HepG2 (cell line): ENCODE data around the gene FBP1. TPM values are rescaled to one million over a fixed set of nuclear protein-coding genes. Genes with fewer than 3 reads are reported as not detected.

Experiments
- ATAC-seq: fragments of 200-7000 bp; cut with Tn5 transposase; 3 replicates; pipeline ENCODE4 v1.9.1; 2020; ENCODE audit warnings: mild to moderate bottlenecking, moderate library complexity
- BruUV-seq: library from RNA; stranded (reverse); fragments of 400-500 nt; replicated peaks from 2 replicates; lab custom pipeline; 2021; lab: Mats Ljungman, UMichigan
- CTCF ChIA-PET: fragments of 300-600 bp; formaldehyde crosslinking; extraction: SDS; loops from one replicate; lab custom pipeline; 2021; ENCODE audit warnings: low total read pairs, inconsistent platforms, low intra/inter-chr PET ratio; lab: Yijun Ruan, JAX
- POLR2A ChIA-PET: fragments of 350-600 bp; sonication (Branson Sonifier 250); formaldehyde crosslinking; loops from one replicate; lab custom pipeline; 2020; ENCODE audit warnings: antibody characterized with exemption, inconsistent platforms; lab: Yijun Ruan, JAX
- DNase-seq: peaks from one replicate; pipeline ENCODE4 v3.0.0-alpha.2; 2015; ENCODE audit warnings: low spot score
- FAIRE-seq: peaks from 3 replicates; lab custom pipeline; 2011; peaks lifted over from hg19 to GRCh38; lab: Jason Lieb, UNC
- H2AFZ ChIP-seq: one replicate; pipeline ENCODE4 v1.6.1; 2011; ENCODE audit warnings: low read length, inconsistent platforms
- H3K27ac ChIP-seq: fragments of 300-600 bp; 3 replicates; pipeline ENCODE4 v1.8.0; 2011; ENCODE audit warnings: mixed run types, mild to moderate bottlenecking, mixed read lengths, low read length, inconsistent platforms; ENCODE audit not compliant: insufficient read depth; ENCODE audit errors: extremely low read length
- H3K27me3 ChIP-seq, 2 experiments: fragments of 200-600 bp in 1 of 2; 2 replicates in 1 of 2; 3 replicates in 1 of 2; pipeline versions ENCODE4 v1.6.0 to v1.8.0; 2011; ENCODE audit warnings: low read length in 2 of 2, mild to moderate bottlenecking in 2 of 2, moderate library complexity in 2 of 2, inconsistent platforms in 1 of 2; ENCODE audit not compliant: insufficient read depth in 2 of 2, control insufficient read depth in 1 of 2
- H3K36me3 ChIP-seq, 2 experiments: fragments of 200-600 bp in 1 of 2; replicated peaks in 1 of 2; 2 replicates in 1 of 2; 3 replicates in 1 of 2; pipeline versions ENCODE4 v1.5.1 to v1.8.0; 2011; ENCODE audit warnings: low read length in 2 of 2, inconsistent platforms in 1 of 2; ENCODE audit not compliant: insufficient read depth in 2 of 2, control insufficient read depth in 1 of 2
- H3K4me1 ChIP-seq: 2 replicates; pipeline ENCODE4 v1.5.1; 2012; ENCODE audit warnings: low read length, inconsistent platforms; ENCODE audit not compliant: insufficient read depth
- H3K4me2 ChIP-seq: 2 replicates; pipeline ENCODE4 v1.6.0; 2011; ENCODE audit warnings: low read depth, low read length, inconsistent platforms
- H3K4me3 ChIP-seq, 3 experiments: fragments of 200-600 bp in 1 of 3; sonication (generic), shearing (Covaris generic) in 1 of 3; replicated peaks in 1 of 3; 2 replicates each; pipeline ENCODE4 v1.5.1; 2011 to 2016; ENCODE audit warnings: low read length in 3 of 3, inconsistent platforms in 2 of 3, low read depth in 2 of 3, mild to moderate bottlenecking in 2 of 3, control low read depth in 1 of 3, mixed read lengths in 1 of 3; ENCODE audit not compliant: insufficient read depth in 1 of 3
- H3K79me2 ChIP-seq: one replicate; pipeline ENCODE4 v1.6.1; 2011; ENCODE audit warnings: low read length, inconsistent platforms; ENCODE audit not compliant: insufficient read depth
- H3K9ac ChIP-seq: 2 replicates; pipeline ENCODE4 v1.6.0; 2011; ENCODE audit warnings: mild to moderate bottlenecking, low read depth, low read length, inconsistent platforms; ENCODE audit not compliant: insufficient read depth
- H3K9me3 ChIP-seq: 2 replicates; pipeline ENCODE4 v1.5.1; 2012; ENCODE audit warnings: mild to moderate bottlenecking, low read length
- H4K20me1 ChIP-seq: 2 replicates; pipeline ENCODE4 v1.6.0; 2011; ENCODE audit warnings: inconsistent platforms, mild to moderate bottlenecking, low read length, moderate library complexity; ENCODE audit not compliant: insufficient read depth
- AHDC1 ChIP-seq: sonication (generic); formaldehyde crosslinking; IDR thresholded peaks from 2 replicates; pipeline ENCODE4 v1.5.1; 2020; ENCODE audit warnings: mild to moderate bottlenecking, missing genetic modification reagents, borderline replicate concordance
- ARNT2 ChIP-seq: sonication (generic); formaldehyde crosslinking; IDR thresholded peaks from 2 replicates; pipeline ENCODE4 v1.8.0; 2022; ENCODE audit warnings: mild to moderate bottlenecking, low read depth, missing genetic modification reagents, moderate library complexity
- CENPBD1 ChIP-seq: sonication (generic); formaldehyde crosslinking; IDR thresholded peaks from 2 replicates; pipeline ENCODE4 v1.8.0; 2022; ENCODE audit warnings: missing genetic modification reagents, low read depth, mild to moderate bottlenecking, borderline replicate concordance
- FOXM1 ChIP-seq: sonication (generic); formaldehyde crosslinking; IDR thresholded peaks from 2 replicates; pipeline ENCODE4 v1.5.0; 2020; ENCODE audit warnings: missing genetic modification reagents
- GPN1 ChIP-seq: sonication (generic); formaldehyde crosslinking; IDR thresholded peaks from 2 replicates; pipeline ENCODE4 v1.5.1; 2020; ENCODE audit warnings: missing genetic modification reagents, borderline replicate concordance
- HMG20A ChIP-seq: IDR thresholded peaks from 2 replicates; pipeline ENCODE4 v1.6.1; 2016; ENCODE audit warnings: borderline replicate concordance
- KAT8 ChIP-seq: IDR thresholded peaks from 2 replicates; pipeline ENCODE4 v1.6.1; 2016; ENCODE audit warnings: missing genetic modification reagents, missing compliant biosample characterization
- MAFK ChIP-seq, 2 experiments: IDR thresholded peaks in 1 of 2; conservative IDR thresholded peaks in 1 of 2; 2 replicates each; pipeline ENCODE4 v1.6.1; 2011; ENCODE audit warnings: improper control_type of control experiment in 2 of 2, low read length in 2 of 2
- MATR3 ChIP-seq: sonication (generic); formaldehyde crosslinking; IDR thresholded peaks from 2 replicates; pipeline ENCODE4 v1.4.0; 2020; ENCODE audit warnings: missing genetic modification reagents
- PAF1 ChIP-seq: IDR thresholded peaks from 2 replicates; pipeline ENCODE4 v1.6.1; 2016; ENCODE audit warnings: missing genetic modification reagents, missing compliant biosample characterization
- THRA ChIP-seq: sonication (generic); formaldehyde crosslinking; IDR thresholded peaks from 2 replicates; pipeline ENCODE4 v1.4.0; 2020; ENCODE audit warnings: missing genetic modification reagents, borderline replicate concordance
- ZFP62 ChIP-seq: sonication (generic); formaldehyde crosslinking; IDR thresholded peaks from 2 replicates; pipeline ENCODE4 v1.4.0; 2020; ENCODE audit warnings: missing genetic modification reagents
- ZNF350 ChIP-seq: sonication (generic); formaldehyde crosslinking; IDR thresholded peaks from 2 replicates; pipeline ENCODE4 v1.4.0; 2020; ENCODE audit warnings: mild to moderate bottlenecking, low read depth, missing genetic modification reagents, borderline replicate concordance
- ZNF557 ChIP-seq: sonication (generic); formaldehyde crosslinking; IDR thresholded peaks from 2 replicates; pipeline ENCODE4 v1.4.0; 2020; ENCODE audit warnings: missing genetic modification reagents
- ZNF768 ChIP-seq: sonication (generic); formaldehyde crosslinking; IDR thresholded peaks from 2 replicates; pipeline ENCODE4 v1.4.0; 2020; ENCODE audit warnings: missing genetic modification reagents
- WGBS: methylation state at CpG from one replicate; pipeline ENCODE4 v1.1.6; 2017; ENCODE audit warnings: low lambda C conversion rate; 5-methylcytosine and 5-hydroxymethylcytosine counted together
- in situ Hi-C: cut with HindIII; loops from 2 replicates; pipeline ENCODE4 v1.10.0; 2017; ENCODE audit warnings: low pct_unique_long_range_greater_than_20kb; ENCODE audit not compliant: extremely low pct_ligation_motif_present
- intact Hi-C: fragments of 100-400 bp; cut with micrococcal nuclease; formaldehyde crosslinking; loops from one replicate; pipeline ENCODE4 v1.10.0; 2022; ENCODE audit not compliant: unreplicated experiment
- polyA plus RNA-seq, 8 experiments: library from polyadenylated mRNA; depleted of rRNA in 3 of 8; stranded (reverse) in 7 of 8; unstranded in 1 of 8; fragments of >200 nt; fragmentation: Illumina TruSeq in 4 of 8; extraction: Trizol in 4 of 8; gene quantifications; 2 replicates each; pipeline versions ENCODE4 v1.2.1 to v1.2.3, GENCODE V29; 2011 to 2016; ENCODE audit warnings: low read depth in 4 of 8, missing spikeins in 1 of 8, mixed read lengths in 1 of 8; ENCODE audit not compliant: insufficient read depth in 1 of 8
- total RNA-seq, 5 experiments: library from RNA; depleted of rRNA; stranded (reverse); fragments of >200 nt; fragmentation: Illumina TruSeq; extraction: Trizol; gene quantifications; 2 replicates each; pipeline ENCODE4 v1.2.3, GENCODE V29; 2016; ENCODE audit warnings: low read depth in 1 of 5

Gene FBP1
- total and polyA plus RNA-seq, 2 of the 13 experiments (the other 11 are each of a cell fraction or from before 2014, with no cell fraction given): 0.29 to 0.53 TPM

GRCh38 chr9:94619026-94619425 is 20.3 kb downstream of the FBP1 start:
- POLR2A ChIA-PET: no interaction called here
- DNase-seq: no peak
- no peaks in the 10 kb centered on the region for H3K36me3 ChIP-seq
- WGBS: 62% methylated on average over 4 of the region's 4 CpGs
- no peak overlapping the region for H3K4me2 ChIP-seq
- intact Hi-C loops: no loop called here
- in situ Hi-C loops: no loop called here
- FAIRE-seq: no peak
- ATAC-seq: no peak
- CTCF ChIA-PET: no interaction called here
- H3K9ac ChIP-seq: no peak overlapping the region
- no peak overlapping the region for H2AFZ ChIP-seq
- H3K9me3 ChIP-seq: no peaks in the 10 kb centered on the region
- H4K20me1 ChIP-seq: no peaks in the 10 kb centered on the region
- no peak overlapping the region for H3K27ac ChIP-seq
- peaks cover 9% of the 10 kb centered on the region for H3K4me1 ChIP-seq
- H3K4me3 ChIP-seq: no peak overlapping the region
- BruUV-seq: no TSS peak
- H3K79me2 ChIP-seq: no peaks in the 10 kb centered on the region
- H3K27me3 ChIP-seq: no peaks in the 10 kb centered on the region; a peak in 1 of 5 replicates
- TF ChIP-seq MAFK (conservative IDR thresholded peaks at IDR 0.05 in 1 of 2, IDR thresholded peaks at IDR 0.05 in 1 of 2; ENCODE audit: low read length in 2 of 2) (no peak), FOXM1 (CRISPR knock-in tag) (no peak), AHDC1 (no peak), ZNF350 (no peak), HMG20A (no peak), MATR3 (CRISPR knock-in tag) (no peak), ZNF557 (CRISPR knock-in tag) (no peak), GPN1 (CRISPR knock-in tag) (no peak), ZFP62 (CRISPR knock-in tag) (no peak), CENPBD1 (CRISPR knock-in tag) (no peak), KAT8 (no peak), ARNT2 (CRISPR knock-in tag) (no peak), PAF1 (CRISPR knock-in tag) (no peak), THRA (CRISPR knock-in tag) (no peak), ZNF768 (CRISPR knock-in tag) (no peak)
